Fibroblast of upper back skin (primary cell): ENCODE results near the gene COPS3.
"Not testable (repeated sequence)": the region's sequence is repeated elsewhere in the genome, so short reads cannot be mapped to it uniquely, and the experiment has no call there.

Experiments
- DNase-seq: peaks from one replicate; pipeline ENCODE4 v3.0.0-alpha.2; 2013

COPS3 gene

GRCh38 chr17:17301659-17302058 is 20.6 kb upstream of the COPS3 start:
- DNase-seq: not testable (repeated sequence)

- peak; percentile 41 for DNase-seq
Observed at GRCh38 chr17:17300624-17301568, 19.9 kb upstream of the COPS3 start.

GRCh38 chr17:17298108-17298507 is 17.1 kb upstream of the COPS3 start:
- DNase-seq: peak; percentile 73

- peak; percentile 84 for DNase-seq
Observed at GRCh38 chr17:17297217-17297616, 16.2 kb upstream of the COPS3 start.

- no peak for DNase-seq
Observed at GRCh38 chr17:17295141-17295540, 14.1 kb upstream of the COPS3 start.

- no peak for DNase-seq
Observed at GRCh38 chr17:17289701-17290100, 8.7 kb upstream of the COPS3 start.

GRCh38 chr17:17289086-17289485 is 8.0 kb upstream of the COPS3 start:
- DNase-seq: no peak

- no peak for DNase-seq
Observed at GRCh38 chr17:17285951-17286350, 4.9 kb upstream of the COPS3 start.

GRCh38 chr17:17279316-17279715 is 1.7 kb downstream of the COPS3 start:
- no peak for DNase-seq

- DNase-seq: not testable (repeated sequence)
Observed at GRCh38 chr17:17277431-17277830, 3.6 kb downstream of the COPS3 start.

GRCh38 chr17:17275971-17276370 is 5.1 kb downstream of the COPS3 start:
- DNase-seq: no peak

GRCh38 chr17:17269926-17270773 is 10.9 kb downstream of the COPS3 start:
- DNase-seq: no peak

- no peak for DNase-seq
Observed at GRCh38 chr17:17264430-17264829, 16.6 kb downstream of the COPS3 start.

GRCh38 chr17:17258998-17259397 is 22.0 kb downstream of the COPS3 start:
- no peak for DNase-seq

GRCh38 chr17:17258011-17258410 is 23.0 kb downstream of the COPS3 start:
- DNase-seq: no peak

- no peak for DNase-seq
Observed at GRCh38 chr17:17256316-17256715, 24.7 kb downstream of the COPS3 start.

GRCh38 chr17:17255689-17256088 is 25.4 kb downstream of the COPS3 start:
- DNase-seq: not testable (repeated sequence)

GRCh38 chr17:17254036-17254435 is 27.0 kb downstream of the COPS3 start:
- DNase-seq: no peak

- DNase-seq: no peak
Observed at GRCh38 chr17:17253406-17253805, 27.6 kb downstream of the COPS3 start.

- DNase-seq: no peak
Observed at GRCh38 chr17:17252149-17252661, 28.8 kb downstream of the COPS3 start.

- DNase-seq: no peak
Observed at GRCh38 chr17:17246879-17247278, 34.2 kb downstream of the COPS3 start.

GRCh38 chr17:17243163-17243562 is 37.9 kb downstream of the COPS3 start:
- no peak for DNase-seq

- DNase-seq: no peak
Observed at GRCh38 chr17:17242246-17242645, 38.8 kb downstream of the COPS3 start.

- DNase-seq: no peak
Observed at GRCh38 chr17:17241656-17242055, 39.4 kb downstream of the COPS3 start.
